K562 (cell line): ENCODE measurements around the gene TMEM132D. TPM values are rescaled to one million over a fixed set of nuclear protein-coding genes. Genes with fewer than 3 reads are reported as not detected.
A peak's percentile ranks its signal among the peaks of the same experiment; 100 is the strongest.

Experiments used
- ATAC-seq: fragments of 200-7000 bp; cut with Tn5 transposase; 3 replicates; pipeline ENCODE4 v1.9.1; 2020; ENCODE audit warnings: moderate library complexity
- BruUV-seq: library from RNA; stranded (reverse); fragments of 400-500 nt; replicated peaks from 2 replicates; lab custom pipeline; 2021; lab: Mats Ljungman, UMichigan
- CTCF ChIA-PET: fragments of 300-600 bp; formaldehyde crosslinking; extraction: SDS; loops from one replicate; lab custom pipeline; 2021; ENCODE audit warnings: low intra/inter-chr PET ratio; lab: Yijun Ruan, JAX
- POLR2A ChIA-PET: fragments of 300-600, 350-650 bp; sonication (Branson Sonifier 250); formaldehyde crosslinking; extraction: SDS; loops from one replicate; lab custom pipeline; 2021; ENCODE audit warnings: antibody characterized with exemption, inconsistent platforms; lab: Yijun Ruan, JAX
- DNase-seq, 4 experiments: peaks; one replicate each; pipeline versions ENCODE4 v3.0.0 to v3.0.0-alpha.2; 2011 to 2018; ENCODE audit warnings: low spot score in 3 of 4, mixed read lengths in 3 of 4; ENCODE audit errors: extremely low read depth in 1 of 4
- FAIRE-seq: peaks from 2 replicates; lab custom pipeline; 2011; peaks lifted over from hg19 to GRCh38; lab: Jason Lieb, UNC
- H2AFZ ChIP-seq: 2 replicates; pipeline ENCODE4 v1.6.0; 2011; ENCODE audit warnings: low read depth, low read length, control low read depth, inconsistent platforms
- H3K27ac ChIP-seq: fragments of 200-600 bp; 3 replicates; pipeline ENCODE4 v1.8.0; 2011; ENCODE audit warnings: low read depth, mild to moderate bottlenecking, control low read depth, inconsistent platforms, low read length, moderate library complexity, mixed read lengths; ENCODE audit errors: extremely low read depth
- H3K27me3 ChIP-seq, 2 experiments: fragments of 300-600 bp in 1 of 2; 2 replicates in 1 of 2; 3 replicates in 1 of 2; pipeline versions ENCODE4 v1.6.0 to v1.8.0; 2011; ENCODE audit warnings: inconsistent platforms in 2 of 2, low read length in 2 of 2, mild to moderate bottlenecking in 1 of 2, mixed read lengths in 1 of 2, moderate library complexity in 1 of 2; ENCODE audit not compliant: control insufficient read depth in 2 of 2, insufficient read depth in 2 of 2
- H3K36me3 ChIP-seq: fragments of 300-600 bp; 3 replicates; pipeline ENCODE4 v1.8.0; 2011; ENCODE audit warnings: mild to moderate bottlenecking, low read length, inconsistent platforms; ENCODE audit not compliant: control insufficient read depth, insufficient read depth
- H3K4me1 ChIP-seq, 2 experiments: fragments of 200-600 bp in 1 of 2; replicated peaks in 1 of 2; 2 replicates in 1 of 2; 3 replicates in 1 of 2; pipeline versions ENCODE4 v1.5.1 to v1.8.0; 2011; ENCODE audit warnings: inconsistent platforms in 2 of 2, low read length in 2 of 2, mild to moderate bottlenecking in 1 of 2, mixed read lengths in 1 of 2, moderate library complexity in 1 of 2; ENCODE audit not compliant: control insufficient read depth in 2 of 2, insufficient read depth in 2 of 2
- H3K4me2 ChIP-seq: 2 replicates; pipeline ENCODE4 v1.6.1; 2011; ENCODE audit warnings: low read length, control low read depth, inconsistent platforms, mixed read lengths; ENCODE audit not compliant: insufficient read depth
- H3K4me3 ChIP-seq: fragments of 200-600 bp; sonication (generic), shearing (Covaris generic); 2 replicates; pipeline ENCODE4 v1.5.1; 2016; ENCODE audit warnings: control low read depth, inconsistent platforms
- H3K79me2 ChIP-seq: fragments of 200-600 bp; 3 replicates; pipeline ENCODE4 v1.8.0; 2011; ENCODE audit warnings: low read length, inconsistent platforms; ENCODE audit not compliant: control insufficient read depth, insufficient read depth
- H3K9ac ChIP-seq, 2 experiments: 2 replicates each; pipeline versions ENCODE4 v1.6.0 to v1.6.1; 2011; ENCODE audit warnings: low read depth in 2 of 2, low read length in 2 of 2, control low read depth in 1 of 2, inconsistent platforms in 1 of 2, mild to moderate bottlenecking in 1 of 2, mixed read lengths in 1 of 2; ENCODE audit not compliant: insufficient read depth in 1 of 2
- H3K9me1 ChIP-seq: one replicate; pipeline ENCODE4 v1.6.0; 2011; ENCODE audit warnings: inconsistent platforms, mild to moderate bottlenecking, low read length, moderate library complexity; ENCODE audit not compliant: control insufficient read depth, insufficient read depth
- H3K9me3 ChIP-seq: replicated peaks from 2 replicates; pipeline ENCODE4 v1.5.1; 2011; ENCODE audit warnings: low read depth, low read length, inconsistent platforms; ENCODE audit not compliant: control insufficient read depth, insufficient read depth
- H4K20me1 ChIP-seq: replicated peaks from 2 replicates; pipeline ENCODE4 v1.6.1; 2011; ENCODE audit warnings: low read length, inconsistent platforms, mixed read lengths; ENCODE audit not compliant: control insufficient read depth, insufficient read depth
- RB1 ChIP-seq: fragments of 450-650 bp; IDR thresholded peaks from 2 replicates; pipeline ENCODE4 v1.6.1; 2017; ENCODE audit warnings: low read depth, mild to moderate bottlenecking
- RBM25 ChIP-seq: fragments of 200-400 bp; formaldehyde crosslinking; IDR thresholded peaks from 2 replicates; pipeline ENCODE4 v1.6.1; 2018; ENCODE audit warnings: low read length, low read depth, moderate library complexity; ENCODE audit not compliant: severe bottlenecking
- STAG1 ChIP-seq: sonication (generic); formaldehyde crosslinking; IDR thresholded peaks from 2 replicates; pipeline ENCODE4 v1.5.0; 2020; ENCODE audit warnings: missing genetic modification reagents, borderline replicate concordance
- TEAD4 ChIP-seq, 2 experiments: sonication (generic) in 1 of 2; formaldehyde crosslinking in 1 of 2; IDR thresholded peaks; 2 replicates each; pipeline versions ENCODE4 v1.6.1 to v1.8.0; 2012 to 2022; ENCODE audit warnings: borderline replicate concordance in 1 of 2, inconsistent platforms in 1 of 2, low read length in 1 of 2, mild to moderate bottlenecking in 1 of 2, missing genetic modification reagents in 1 of 2
- ZNF384 ChIP-seq: IDR thresholded peaks from 2 replicates; pipeline ENCODE4 v1.6.1; 2012; ENCODE audit warnings: low read depth, low read length, improper control_type of control experiment
- ZNF408 ChIP-seq: fragments of 250-450 bp; sonication (Bioruptor Pico); IDR thresholded peaks from 2 replicates; pipeline ENCODE4 v1.4.0; 2020; ENCODE audit warnings: low read depth, mild to moderate bottlenecking, moderate library complexity
- ZNF766 ChIP-seq: fragments of 200-800 bp; sonication (Bioruptor generic); conservative IDR thresholded peaks from 2 replicates; pipeline ENCODE4 v1.6.1; 2016; ENCODE audit warnings: missing genetic modification characterization, missing compliant biosample characterization
- WGBS: fragments of 100-300 bp; shearing (Covaris generic); methylation state at CpG from one replicate; pipeline ENCODE4 v1.1.6; 2016; ENCODE audit warnings: low coverage, mixed read lengths; ENCODE audit not compliant: insufficient coverage; ENCODE audit errors: missing lambda C conversion rate; 5-methylcytosine and 5-hydroxymethylcytosine counted together
- in situ Hi-C: fragments of 300-500 bp; cut with MboI; formaldehyde crosslinking; loops from 4 replicates; pipeline ENCODE4 v1.15.0; 2018; ENCODE audit warnings: inconsistent platforms, mixed read lengths
- intact Hi-C: fragments of 100-400 bp; cut with micrococcal nuclease; formaldehyde crosslinking; loops from 2 replicates; pipeline ENCODE4 v1.14.2; 2022
- polyA plus RNA-seq, 8 experiments: library from polyadenylated mRNA; depleted of rRNA in 4 of 8; stranded (reverse) in 5 of 8; unstranded in 3 of 8; fragments of >200 nt; fragmentation: Nextera tagmentation in 2 of 8; fragmentation: Illumina TruSeq in 1 of 8; extraction: Ambion mirVana in 2 of 8; extraction: Trizol in 1 of 8; gene quantifications; 2 replicates each; pipeline versions ENCODE4 v1.2.1 to v1.2.3, GENCODE V29; 2011 to 2014; ENCODE audit warnings: inconsistent platforms in 1 of 8, missing spikeins in 1 of 8
- total RNA-seq, 7 experiments: library from RNA; depleted of rRNA in 6 of 7; stranded (reverse); fragments of >200 nt in 6 of 7; fragmentation: Illumina TruSeq in 2 of 7; extraction: Trizol in 2 of 7; gene quantifications; 2 replicates each; pipeline versions ENCODE4 v1.2.1 to v1.2.3, GENCODE V29; 2011 to 2021; ENCODE audit warnings: low replicate concordance in 1 of 7
- TF ChIP-seq, protein P1 (sequence below): sonication (generic); formaldehyde crosslinking; IDR thresholded peaks from 2 replicates; pipeline ENCODE4 v1.8.0; 2022; ENCODE audit warnings: mild to moderate bottlenecking, missing genetic modification reagents
- TF ChIP-seq, protein P2 (sequence below): fragments of 250-450 bp; sonication (Bioruptor Pico); IDR thresholded peaks from 2 replicates; pipeline ENCODE4 v1.8.0; 2022; ENCODE audit warnings: inconsistent platforms, mild to moderate bottlenecking, moderate library complexity, borderline replicate concordance

Gene TMEM132D
- total and polyA plus RNA-seq, 9 of the 15 experiments (the other 6 are each of a cell fraction or from before 2014, with no cell fraction given), result not detected

DNA sequence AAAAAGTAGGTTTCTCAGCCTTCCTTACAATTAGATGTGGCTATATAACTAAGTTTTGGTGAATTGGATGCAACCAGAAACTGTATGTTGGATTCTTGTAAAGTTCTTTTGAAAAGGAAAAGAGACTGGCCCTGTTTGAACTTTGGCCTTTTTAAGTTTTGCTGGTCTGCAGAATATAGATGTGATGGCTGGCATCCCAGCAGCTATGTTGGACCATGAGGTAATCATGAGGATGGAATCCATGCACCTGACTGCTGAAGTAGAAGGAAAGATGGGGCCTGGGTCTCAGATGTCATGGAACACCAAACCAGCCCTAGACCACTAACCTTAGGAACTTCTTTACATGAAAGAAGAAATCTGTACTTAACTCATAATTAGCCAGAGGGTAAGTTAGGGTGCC lies 568.1 kb downstream of the TMEM132D start:
- TF ChIP-seq RBM25 (peak; percentile 81), STAG1 (CRISPR knock-in tag) (no peak)
- in situ Hi-C loops (no loop called here), intact Hi-C loops (no loop called here)
- Histone ChIP-seq H3K27ac (no peak overlapping the region), H3K9ac (no peak overlapping the region), H3K27me3 (no peaks in the 10 kb centered on the region), H3K79me2 (no peaks in the 10 kb centered on the region), H3K9me1 (no peaks in the 10 kb centered on the region), H3K4me3 (no peak overlapping the region), H3K36me3 (no peaks in the 10 kb centered on the region), H3K4me1 (no peaks in the 10 kb centered on the region; a peak in 1 of 5 replicates), H3K4me2 (no peak overlapping the region), H4K20me1 (no peaks in the 10 kb centered on the region), H2AFZ (no peak overlapping the region), H3K9me3 (no peaks in the 10 kb centered on the region)
- ChIA-PET CTCF (no interaction called here), POLR2A (no interaction called here)
- no peak for DNase-seq
- BruUV-seq, result no TSS peak
- no peak for FAIRE-seq
- no peak for ATAC-seq

DNA sequence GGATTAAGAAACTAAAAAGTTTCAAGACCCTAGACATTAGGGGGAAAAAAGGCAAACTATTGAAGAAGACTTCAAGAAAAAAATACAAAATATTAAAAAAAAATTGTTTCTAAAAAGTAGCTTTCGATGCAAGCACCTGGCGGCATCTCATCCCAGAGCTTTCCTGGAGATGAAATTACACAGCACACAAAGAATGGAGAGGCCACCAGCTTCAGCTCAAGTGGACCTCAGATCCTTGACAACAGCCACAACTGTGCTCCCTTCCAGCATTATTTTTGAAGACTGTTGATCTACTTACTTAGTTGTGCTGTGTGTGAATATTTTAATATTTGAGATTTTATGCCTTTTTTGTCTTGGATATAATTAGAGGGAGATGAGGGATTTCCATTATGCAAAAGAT lies 571.5 kb downstream of the TMEM132D start:
- no peak overlapping the region for H3K4me3 ChIP-seq
- no peaks in the 10 kb centered on the region for H3K9me3 ChIP-seq
- H3K4me1 ChIP-seq, result no peaks in the 10 kb centered on the region; a peak in 1 of 5 replicates
- POLR2A ChIA-PET, result no interaction called here
- CTCF ChIA-PET, result no interaction called here
- WGBS, result 0% methylated on average over 2 of the region's 2 CpGs
- TF ChIP-seq, protein P1, sequence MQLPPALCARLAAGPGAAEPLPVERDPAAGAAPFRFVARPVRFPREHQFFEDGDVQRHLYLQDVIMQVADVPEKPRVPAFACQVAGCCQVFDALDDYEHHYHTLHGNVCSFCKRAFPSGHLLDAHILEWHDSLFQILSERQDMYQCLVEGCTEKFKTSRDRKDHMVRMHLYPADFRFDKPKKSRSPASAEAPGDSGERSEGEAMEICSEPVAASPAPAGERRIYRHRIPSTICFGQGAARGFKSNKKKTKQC (CRISPR knock-in tag), result no peak
- TF ChIP-seq ZNF766 (CRISPR knock-in tag) (no peak), RB1 (no peak), ZNF408 (no peak), ZNF384 (no peak), TEAD4 (IDR thresholded peaks at IDR 0.05; ENCODE audit: low read length) (no peak), TEAD4 (CRISPR knock-in tag; IDR thresholded peaks at IDR 0.05; ENCODE audit: borderline replicate concordance) (no peak)
- TF ChIP-seq, protein P2, sequence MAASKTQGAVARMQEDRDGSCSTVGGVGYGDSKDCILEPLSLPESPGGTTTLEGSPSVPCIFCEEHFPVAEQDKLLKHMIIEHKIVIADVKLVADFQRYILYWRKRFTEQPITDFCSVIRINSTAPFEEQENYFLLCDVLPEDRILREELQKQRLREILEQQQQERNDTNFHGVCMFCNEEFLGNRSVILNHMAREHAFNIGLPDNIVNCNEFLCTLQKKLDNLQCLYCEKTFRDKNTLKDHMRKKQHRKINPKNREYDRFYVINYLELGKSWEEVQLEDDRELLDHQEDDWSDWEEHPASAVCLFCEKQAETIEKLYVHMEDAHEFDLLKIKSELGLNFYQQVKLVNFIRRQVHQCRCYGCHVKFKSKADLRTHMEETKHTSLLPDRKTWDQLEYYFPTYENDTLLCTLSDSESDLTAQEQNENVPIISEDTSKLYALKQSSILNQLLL (CRISPR knock-in tag), result no peak
- no peaks in the 10 kb centered on the region for H3K79me2 ChIP-seq
- H3K4me2 ChIP-seq, result no peak overlapping the region
- no peak for FAIRE-seq
- intact Hi-C loops, result no loop called here
- no peak for ATAC-seq
- H3K9me1 ChIP-seq, result no peaks in the 10 kb centered on the region
- in situ Hi-C loops, result no loop called here
- H2AFZ ChIP-seq, result no peak overlapping the region
- no peak overlapping the region for H3K9ac ChIP-seq
- H4K20me1 ChIP-seq, result no peaks in the 10 kb centered on the region
- BruUV-seq, result no TSS peak
- no peaks in the 10 kb centered on the region for H3K36me3 ChIP-seq
- H3K27me3 ChIP-seq, result no peaks in the 10 kb centered on the region
- DNase-seq, result no peak
- no peak overlapping the region for H3K27ac ChIP-seq
